ENCODE measurements around the gene SFXN5. TPM values are rescaled to one million over a fixed set of nuclear protein-coding genes. Genes with fewer than 3 reads are reported as not detected.

The SFXN5 gene
- total RNA-seq, 1 experiment from 2014 or later: 15.2 TPM

DNA sequence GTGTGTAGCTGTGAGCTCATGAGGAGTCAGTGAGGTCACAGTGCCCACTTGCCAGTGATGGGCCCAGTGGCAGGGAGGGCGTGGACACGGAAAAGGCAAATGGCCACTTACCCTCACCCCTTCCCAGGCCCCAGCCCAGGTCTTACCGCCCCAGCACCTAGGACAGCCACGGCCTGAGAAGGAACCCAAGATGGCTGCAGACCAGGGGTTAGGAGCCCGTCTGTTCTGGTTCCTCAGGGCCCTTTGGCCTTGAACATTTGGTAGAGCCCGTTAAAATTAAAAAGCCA is 80.1 kb downstream of the SFXN5 start:
- no peaks in the 10 kb centered on the region for H3K27me3 ChIP-seq (ENCODE audit: insufficient read depth, low read depth)
- H3K79me2 ChIP-seq (ENCODE audit: low read depth): no peaks in the 10 kb centered on the region
- no peak overlapping the region for H2AFZ ChIP-seq
- BruUV-seq (replicated peaks): no TSS peak
- DNase-seq: no peak
- TF ChIP-seq, protein P1, sequence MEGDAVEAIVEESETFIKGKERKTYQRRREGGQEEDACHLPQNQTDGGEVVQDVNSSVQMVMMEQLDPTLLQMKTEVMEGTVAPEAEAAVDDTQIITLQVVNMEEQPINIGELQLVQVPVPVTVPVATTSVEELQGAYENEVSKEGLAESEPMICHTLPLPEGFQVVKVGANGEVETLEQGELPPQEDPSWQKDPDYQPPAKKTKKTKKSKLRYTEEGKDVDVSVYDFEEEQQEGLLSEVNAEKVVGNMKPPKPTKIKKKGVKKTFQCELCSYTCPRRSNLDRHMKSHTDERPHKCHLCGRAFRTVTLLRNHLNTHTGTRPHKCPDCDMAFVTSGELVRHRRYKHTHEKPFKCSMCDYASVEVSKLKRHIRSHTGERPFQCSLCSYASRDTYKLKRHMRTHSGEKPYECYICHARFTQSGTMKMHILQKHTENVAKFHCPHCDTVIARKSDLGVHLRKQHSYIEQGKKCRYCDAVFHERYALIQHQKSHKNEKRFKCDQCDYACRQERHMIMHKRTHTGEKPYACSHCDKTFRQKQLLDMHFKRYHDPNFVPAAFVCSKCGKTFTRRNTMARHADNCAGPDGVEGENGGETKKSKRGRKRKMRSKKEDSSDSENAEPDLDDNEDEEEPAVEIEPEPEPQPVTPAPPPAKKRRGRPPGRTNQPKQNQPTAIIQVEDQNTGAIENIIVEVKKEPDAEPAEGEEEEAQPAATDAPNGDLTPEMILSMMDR (conservative IDR thresholded peaks at IDR 0.05): no peak
- TF ChIP-seq EZH2 (IDR thresholded peaks at IDR 0.05; ENCODE audit: low read depth): no peak
- no peak overlapping the region for H3K27ac ChIP-seq
- H4K20me1 ChIP-seq (ENCODE audit: insufficient read depth): no peaks in the 10 kb centered on the region; the same call in 1 of the 2 replicates
- no peak overlapping the region for H3K4me3 ChIP-seq
- H3K4me2 ChIP-seq: no peak overlapping the region
- intact Hi-C loops (cut with micrococcal nuclease; ENCODE audit: unreplicated experiment): loop anchor here (5.0 kb wide), 1 partner anchor 81 kb away; the partner anchor contains the start of gene SFXN5
- no peaks in the 10 kb centered on the region for H3K36me3 ChIP-seq (ENCODE audit: low read depth)
- H3K9me3 ChIP-seq (ENCODE audit: insufficient read depth, low read depth): no peaks in the 10 kb centered on the region
- H3F3A ChIP-seq (ENCODE audit: insufficient read depth, low read depth): no peaks in the 10 kb centered on the region
- no peaks in the 10 kb centered on the region for H3K4me1 ChIP-seq (replicated peaks; ENCODE audit: insufficient read depth)
- CTCF ChIA-PET: interaction anchor here (0.6 to 0.7 kb wide), 2 partner anchors 80 to 216 kb away, joined by 3 read pairs; partner anchors contain the start of gene SFXN5
- POLR2A ChIA-PET (ENCODE audit: unreplicated experiment): interaction anchor here (0.6 kb wide), 1 partner anchor 108 kb away, joined by 3 read pairs; no protein-coding TSS in a partner anchor
- H3K9me2 ChIP-seq (ENCODE audit: insufficient read depth): no peaks in the 10 kb centered on the region

DNA sequence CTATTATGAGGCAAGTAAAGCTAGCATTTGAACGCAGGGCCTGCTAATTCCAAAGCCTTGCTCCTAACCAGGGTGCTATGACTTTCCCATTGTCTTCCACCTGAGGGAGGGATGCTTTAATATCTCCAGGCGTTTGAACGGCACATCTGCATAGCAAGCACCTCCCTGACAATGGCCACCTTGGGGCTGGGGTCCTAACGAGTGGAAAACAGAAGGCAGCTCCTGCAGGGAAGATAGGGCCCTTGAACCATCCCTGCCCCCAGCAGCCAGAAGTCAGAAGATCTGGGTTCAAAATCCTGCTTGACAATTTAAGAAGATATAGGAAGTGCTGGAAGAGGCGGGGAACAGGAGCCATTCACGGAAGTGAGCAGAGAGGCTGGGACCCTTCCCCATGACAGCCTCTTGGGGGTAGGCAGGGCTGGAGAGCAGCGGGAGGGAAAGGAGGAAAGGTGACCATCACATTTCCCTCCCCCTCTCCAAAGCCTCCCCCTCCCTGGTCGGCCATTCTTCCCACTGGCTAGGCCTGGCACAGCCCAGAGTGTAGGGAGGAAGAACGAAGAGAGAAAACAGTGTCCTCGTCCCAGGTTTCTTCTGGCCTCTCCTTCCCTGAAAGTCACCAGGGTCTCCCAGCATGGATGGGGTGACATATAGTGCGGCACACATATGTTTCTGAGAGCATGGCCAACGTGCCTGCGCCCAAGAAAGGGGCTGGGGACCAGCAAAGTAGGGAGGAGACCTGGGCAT is 80.6 kb downstream of the SFXN5 start:
- intact Hi-C loops (cut with micrococcal nuclease; ENCODE audit: unreplicated experiment): loop anchor here (5.0 kb wide), 1 partner anchor 81 kb away; the partner anchor contains the start of gene SFXN5
- Histone ChIP-seq H3K4me2 (no peak overlapping the region), H3K4me1 (replicated peaks; ENCODE audit: insufficient read depth) (no peaks in the 10 kb centered on the region), H3K36me3 (ENCODE audit: low read depth) (no peaks in the 10 kb centered on the region), H3K9me3 (ENCODE audit: insufficient read depth, low read depth) (no peaks in the 10 kb centered on the region), H3K4me3 (no peak overlapping the region), H2AFZ (no peak overlapping the region), H3K9me2 (ENCODE audit: insufficient read depth) (no peaks in the 10 kb centered on the region), H3K27ac (no peak overlapping the region), H3F3A (ENCODE audit: insufficient read depth, low read depth) (no peaks in the 10 kb centered on the region), H3K79me2 (ENCODE audit: low read depth) (no peaks in the 10 kb centered on the region), H4K20me1 (ENCODE audit: insufficient read depth) (no peaks in the 10 kb centered on the region; the same call in 1 of the 2 replicates), H3K27me3 (ENCODE audit: insufficient read depth, low read depth) (no peaks in the 10 kb centered on the region)
- no TSS peak for BruUV-seq (replicated peaks)
- POLR2A ChIA-PET (ENCODE audit: unreplicated experiment): interaction anchor here (0.6 kb wide), 1 partner anchor 108 kb away, joined by 3 read pairs; no protein-coding TSS in a partner anchor
- CTCF ChIA-PET: no interaction called here
- DNase-seq: no peak
- TF ChIP-seq EZH2 (IDR thresholded peaks at IDR 0.05; ENCODE audit: low read depth): no peak
- TF ChIP-seq, protein P1 (conservative IDR thresholded peaks at IDR 0.05): no peak

DNA sequence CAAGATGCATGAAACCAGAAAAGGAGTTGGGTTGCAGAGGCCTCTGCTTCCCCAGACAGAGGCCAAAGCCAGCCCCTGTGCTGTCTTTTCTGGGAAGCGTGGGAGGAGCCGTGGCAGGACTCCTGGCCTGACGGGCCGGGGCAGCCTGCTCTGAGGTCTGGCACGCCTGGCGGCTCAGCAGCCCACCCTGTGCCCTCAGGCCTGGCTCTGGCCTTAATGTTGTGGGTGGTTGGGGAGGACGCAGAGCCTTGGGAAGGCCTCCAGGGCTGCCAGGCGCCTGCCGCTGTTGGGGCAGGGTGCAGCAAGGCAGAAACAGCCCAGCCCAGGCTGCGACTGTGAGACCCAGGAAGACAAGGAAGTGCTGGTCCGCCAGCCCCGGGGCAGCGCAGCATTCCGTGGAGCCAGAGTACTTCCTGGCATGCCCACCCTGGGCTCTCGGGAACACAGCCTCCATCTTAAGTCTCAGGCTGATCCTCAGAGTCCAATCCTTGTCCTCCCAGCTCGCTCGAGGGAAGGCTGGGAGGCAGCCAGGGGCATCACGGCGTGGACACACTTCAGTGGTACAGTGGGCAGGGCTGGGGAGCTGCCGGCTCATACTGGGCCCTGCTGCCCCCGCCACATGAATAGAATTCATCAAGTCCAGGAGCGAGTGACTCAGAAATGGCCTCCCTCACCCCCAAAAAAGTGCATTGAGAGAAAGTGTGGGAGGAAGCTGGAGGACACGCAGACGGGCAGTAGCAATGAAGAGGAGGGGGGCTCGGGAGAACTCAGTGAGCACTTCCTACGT is 81.5 kb downstream of the SFXN5 start:
- Histone ChIP-seq H3K9me3 (ENCODE audit: insufficient read depth, low read depth) (no peaks in the 10 kb centered on the region), H3K4me3 (no peak overlapping the region), H3K36me3 (ENCODE audit: low read depth) (no peaks in the 10 kb centered on the region), H3K4me2 (no peak overlapping the region), H4K20me1 (ENCODE audit: insufficient read depth) (no peaks in the 10 kb centered on the region; the same call in 1 of the 2 replicates), H2AFZ (no peak overlapping the region), H3K27ac (no peak overlapping the region), H3K4me1 (replicated peaks; ENCODE audit: insufficient read depth) (no peaks in the 10 kb centered on the region), H3K27me3 (ENCODE audit: insufficient read depth, low read depth) (no peaks in the 10 kb centered on the region), H3K79me2 (ENCODE audit: low read depth) (no peaks in the 10 kb centered on the region), H3K9me2 (ENCODE audit: insufficient read depth) (no peaks in the 10 kb centered on the region), H3F3A (ENCODE audit: insufficient read depth, low read depth) (no peaks in the 10 kb centered on the region)
- BruUV-seq (replicated peaks): no TSS peak
- intact Hi-C loops (cut with micrococcal nuclease; ENCODE audit: unreplicated experiment): loop anchor here (5.0 kb wide), 1 partner anchor 82 kb away; the partner anchor contains the start of gene SFXN5
- CTCF ChIA-PET: no interaction called here
- POLR2A ChIA-PET (ENCODE audit: unreplicated experiment): no interaction called here
- TF ChIP-seq, protein P1 (conservative IDR thresholded peaks at IDR 0.05): no peak
- no peak for TF ChIP-seq EZH2 (IDR thresholded peaks at IDR 0.05; ENCODE audit: low read depth)
- DNase-seq: no peak

Data from PC-9 (cell line).